ENCODE measurements around the gene UNC5C.
"Not testable (repeated sequence)": the region's sequence is repeated elsewhere in the genome, so short reads cannot be mapped to it uniquely, and the experiment has no call there.

The UNC5C gene

DNA sequence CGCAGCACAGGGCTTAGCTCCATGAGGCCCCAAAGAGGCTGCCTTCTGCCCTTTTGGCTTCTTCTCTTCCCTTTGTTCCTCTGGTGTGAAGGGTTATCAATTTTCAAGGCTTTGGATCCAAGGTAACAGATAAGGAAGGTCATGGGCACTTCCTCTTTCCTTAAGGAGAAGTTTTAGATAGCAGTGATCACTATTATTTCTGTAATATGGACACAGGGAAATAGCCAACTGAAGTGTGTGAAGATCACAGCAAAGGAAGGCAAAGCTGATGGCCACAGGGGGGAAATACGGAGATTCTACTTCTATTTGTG, 366.8 kb downstream of the UNC5C start:
- Histone ChIP-seq H3K9me3 (ENCODE audit: control insufficient read depth in 5 of 5, low read length in 5 of 5) (no peaks in the 10 kb centered on the region), H3K4me3 (ENCODE audit: low read depth in 1 of 5, low read length in 5 of 5) (no peak overlapping the region), H3K27ac (ENCODE audit: low read depth, low read length) (no peak overlapping the region), H3K4me1 (ENCODE audit: control insufficient read depth in 5 of 5, insufficient read depth in 5 of 5, low read length in 5 of 5) (no peaks in the 10 kb centered on the region), H3K36me3 (ENCODE audit: control insufficient read depth in 5 of 5, insufficient read depth in 5 of 5, low read length in 5 of 5) (peaks cover 0 to 3% (median 0%) of the 10 kb centered on the region in 5 donors), H3K9ac (ENCODE audit: low read length in 5 of 5) (no peak overlapping the region), H3K27me3 (ENCODE audit: control insufficient read depth in 5 of 5, insufficient read depth in 4 of 5, low read length in 5 of 5) (peaks cover 0 to 5% (median 0%) of the 10 kb centered on the region in 5 donors)

DNA sequence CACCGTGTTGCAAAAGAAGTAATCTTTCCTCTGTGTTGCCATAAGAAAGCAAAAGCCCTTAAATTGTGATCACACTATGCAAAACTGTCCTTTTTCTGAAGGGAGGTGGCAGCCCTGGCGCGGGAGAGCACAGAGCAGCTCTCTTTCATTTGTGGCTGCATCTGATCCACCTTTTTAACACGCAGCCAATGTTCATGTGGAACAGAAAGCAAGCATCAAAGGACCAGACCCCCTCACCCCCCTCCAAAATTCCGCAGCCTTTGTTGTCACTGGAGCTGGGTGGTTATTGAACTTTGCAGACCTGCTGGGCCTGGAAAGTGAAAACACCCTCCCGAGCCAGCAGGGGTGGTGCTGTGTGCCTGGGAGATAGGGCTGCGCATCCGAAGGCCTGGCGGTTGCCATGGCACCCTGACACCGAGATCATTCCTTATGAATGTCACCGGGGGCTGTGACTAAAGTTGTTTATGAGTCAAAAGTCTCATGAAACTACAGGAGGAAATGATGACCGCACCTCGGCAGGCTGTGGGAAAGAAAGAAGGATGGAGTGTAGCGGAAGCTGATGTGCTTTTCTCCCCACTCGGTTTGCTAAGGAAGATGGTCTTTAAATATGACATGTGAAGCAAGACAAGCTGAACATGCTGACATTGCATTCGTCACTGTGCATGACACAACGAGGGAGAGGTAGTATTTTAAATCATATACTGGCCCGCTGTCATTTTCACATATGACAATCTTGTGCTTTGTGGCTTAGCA, 367.4 kb downstream of the UNC5C start:
- Histone ChIP-seq H3K9me3 (ENCODE audit: control insufficient read depth in 5 of 5, low read length in 5 of 5) (no peaks in the 10 kb centered on the region), H3K27me3 (ENCODE audit: control insufficient read depth in 5 of 5, insufficient read depth in 4 of 5, low read length in 5 of 5) (peaks cover 0 to 5% (median 0%) of the 10 kb centered on the region in 5 donors), H3K9ac (ENCODE audit: low read length in 5 of 5) (no peak overlapping the region), H3K27ac (ENCODE audit: low read depth, low read length) (no peak overlapping the region), H3K4me3 (ENCODE audit: low read depth in 1 of 5, low read length in 5 of 5) (no peak overlapping the region), H3K36me3 (ENCODE audit: control insufficient read depth in 5 of 5, insufficient read depth in 5 of 5, low read length in 5 of 5) (peaks cover 0 to 3% (median 0%) of the 10 kb centered on the region in 5 donors), H3K4me1 (ENCODE audit: control insufficient read depth in 5 of 5, insufficient read depth in 5 of 5, low read length in 5 of 5) (no peaks in the 10 kb centered on the region)

DNA sequence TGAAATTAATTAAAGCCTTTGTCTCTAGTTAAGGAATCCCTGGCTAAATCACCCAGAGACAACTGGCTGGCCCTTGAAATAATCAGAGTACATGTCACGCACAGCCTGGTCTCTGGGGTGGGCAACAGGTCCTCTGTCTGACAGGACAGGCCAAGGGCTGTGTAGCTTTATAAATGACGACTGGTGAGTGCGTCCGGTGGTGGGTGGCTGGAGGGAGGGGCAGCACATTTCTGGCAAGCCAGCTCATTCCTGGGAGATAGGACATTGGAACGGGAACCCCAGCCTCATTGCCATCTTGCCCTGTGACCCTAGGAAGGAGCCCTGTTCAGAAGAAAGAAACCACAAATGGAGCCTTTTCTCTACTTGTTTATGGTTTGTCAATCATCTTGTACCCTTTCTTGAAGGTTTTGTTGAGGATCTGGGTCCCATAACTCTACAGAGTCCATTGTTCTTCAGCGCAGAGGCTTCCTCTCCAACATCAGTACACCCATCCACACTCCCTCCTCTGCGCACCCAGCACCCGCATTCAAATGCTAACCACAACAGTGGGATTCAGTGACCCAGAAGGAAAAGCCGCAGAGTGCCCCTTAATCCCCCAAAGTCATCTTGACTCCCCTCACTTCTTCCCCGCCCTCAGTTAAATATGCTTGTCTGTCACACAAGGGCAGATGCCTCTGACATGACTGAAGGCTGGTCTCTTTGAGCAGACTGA, 368.1 kb downstream of the UNC5C start:
- no peaks in the 10 kb centered on the region for H3K9me3 ChIP-seq (ENCODE audit: control insufficient read depth in 5 of 5, low read length in 5 of 5)
- H3K9ac ChIP-seq (ENCODE audit: low read length in 5 of 5): no peak overlapping the region
- no peaks in the 10 kb centered on the region for H3K4me1 ChIP-seq (ENCODE audit: control insufficient read depth in 5 of 5, insufficient read depth in 5 of 5, low read length in 5 of 5)
- H3K36me3 ChIP-seq (ENCODE audit: control insufficient read depth in 5 of 5, insufficient read depth in 5 of 5, low read length in 5 of 5): peaks cover 0 to 3% (median 0%) of the 10 kb centered on the region in 5 donors
- peaks cover 0 to 5% (median 0%) of the 10 kb centered on the region in 5 donors for H3K27me3 ChIP-seq (ENCODE audit: control insufficient read depth in 5 of 5, insufficient read depth in 4 of 5, low read length in 5 of 5)
- H3K27ac ChIP-seq (ENCODE audit: low read depth, low read length): no peak overlapping the region
- no peak overlapping the region for H3K4me3 ChIP-seq (ENCODE audit: low read depth in 1 of 5, low read length in 5 of 5)

GRCh38 chr4:95178938-95179337, 369.8 kb downstream of the UNC5C start:
- H3K27me3 ChIP-seq (ENCODE audit: control insufficient read depth in 5 of 5, insufficient read depth in 4 of 5, low read length in 5 of 5): peaks cover 0 to 5% (median 0%) of the 10 kb centered on the region in 5 donors
- no peak overlapping the region for H3K27ac ChIP-seq (ENCODE audit: low read depth, low read length)

DNA sequence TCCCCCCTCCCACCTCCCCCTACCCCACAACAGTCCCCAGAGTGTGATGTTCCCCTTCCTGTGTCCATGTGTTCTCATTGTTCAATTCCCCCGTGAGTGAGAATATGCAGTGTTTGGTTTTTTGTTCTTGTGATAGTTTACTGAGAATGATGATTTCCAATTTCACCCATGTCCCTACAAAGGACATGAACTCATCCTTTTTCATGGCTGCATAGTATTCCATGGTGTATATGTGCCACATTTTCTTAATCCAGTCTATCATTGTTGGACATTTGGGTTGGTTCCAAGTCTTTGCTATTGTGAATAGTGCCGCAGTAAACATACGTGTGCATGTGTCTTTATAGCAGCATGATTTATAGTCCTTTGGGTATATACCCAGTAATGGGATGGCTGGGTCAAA, 377.4 kb downstream of the UNC5C start:
- not testable (repeated sequence) for H3K4me1 ChIP-seq (ENCODE audit: control insufficient read depth in 5 of 5, insufficient read depth in 5 of 5, low read length in 5 of 5); H3K27ac ChIP-seq (ENCODE audit: low read depth, low read length); H3K4me3 ChIP-seq (ENCODE audit: low read depth in 1 of 5, low read length in 5 of 5)

More at GRCh38 chr4:95178938-95179337, 369.8 kb downstream of the UNC5C start:
- Histone ChIP-seq H3K4me1 (ENCODE audit: control insufficient read depth in 5 of 5, insufficient read depth in 5 of 5, low read length in 5 of 5) (no peaks in the 10 kb centered on the region), H3K36me3 (ENCODE audit: control insufficient read depth in 5 of 5, insufficient read depth in 5 of 5, low read length in 5 of 5) (peaks cover 0 to 3% (median 0%) of the 10 kb centered on the region in 5 donors), H3K9ac (ENCODE audit: low read length in 5 of 5) (no peak overlapping the region), H3K9me3 (ENCODE audit: control insufficient read depth in 5 of 5, low read length in 5 of 5) (no peaks in the 10 kb centered on the region), H3K4me3 (ENCODE audit: low read depth in 1 of 5, low read length in 5 of 5) (no peak overlapping the region)

DNA sequence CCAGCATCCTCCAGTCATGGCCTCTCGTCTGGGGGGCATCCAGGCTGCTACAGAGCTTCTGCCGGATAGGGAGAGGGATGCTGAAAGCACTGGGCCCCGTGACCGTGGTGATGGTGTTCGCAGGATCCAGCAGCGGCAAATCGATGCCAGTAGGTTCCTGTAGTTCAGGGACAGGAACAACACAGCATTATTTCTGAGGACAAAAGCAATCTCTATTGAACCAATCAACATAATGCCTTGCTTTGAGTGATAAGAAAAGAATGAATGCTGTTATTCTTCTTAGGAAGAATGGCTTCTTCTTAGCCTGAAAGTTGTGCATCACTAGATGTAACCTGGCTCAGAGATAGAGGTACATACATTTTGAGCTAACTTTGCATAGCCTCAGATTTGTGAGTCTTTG, 378.6 kb downstream of the UNC5C start:
- no peak overlapping the region for H3K27ac ChIP-seq (ENCODE audit: low read depth, low read length)
- no peak overlapping the region for H3K4me3 ChIP-seq (ENCODE audit: low read depth in 1 of 5, low read length in 5 of 5)
- H3K27me3 ChIP-seq (ENCODE audit: control insufficient read depth in 5 of 5, insufficient read depth in 4 of 5, low read length in 5 of 5): no peaks in the 10 kb centered on the region
- H3K4me1 ChIP-seq (ENCODE audit: control insufficient read depth in 5 of 5, insufficient read depth in 5 of 5, low read length in 5 of 5): no peaks in the 10 kb centered on the region
- no peak overlapping the region for H3K9ac ChIP-seq (ENCODE audit: low read length in 5 of 5)
- no peaks in the 10 kb centered on the region for H3K36me3 ChIP-seq (ENCODE audit: control insufficient read depth in 5 of 5, insufficient read depth in 5 of 5, low read length in 5 of 5)
- no peaks in the 10 kb centered on the region for H3K9me3 ChIP-seq (ENCODE audit: control insufficient read depth in 5 of 5, low read length in 5 of 5)

More for the DNA sequence above, 377.4 kb downstream of the UNC5C start:
- not testable (repeated sequence) for H3K9ac ChIP-seq (ENCODE audit: low read length in 5 of 5); H3K27me3 ChIP-seq (ENCODE audit: control insufficient read depth in 5 of 5, insufficient read depth in 4 of 5, low read length in 5 of 5); H3K9me3 ChIP-seq (ENCODE audit: control insufficient read depth in 5 of 5, low read length in 5 of 5); H3K36me3 ChIP-seq (ENCODE audit: control insufficient read depth in 5 of 5, insufficient read depth in 5 of 5, low read length in 5 of 5)

- H3K27ac ChIP-seq (ENCODE audit: low read depth, low read length): no peak overlapping the region
- H3K36me3 ChIP-seq (ENCODE audit: control insufficient read depth in 5 of 5, insufficient read depth in 5 of 5, low read length in 5 of 5): no peaks in the 10 kb centered on the region
- H3K4me1 ChIP-seq (ENCODE audit: control insufficient read depth in 5 of 5, insufficient read depth in 5 of 5, low read length in 5 of 5): no peaks in the 10 kb centered on the region
- H3K4me3 ChIP-seq (ENCODE audit: low read depth in 1 of 5, low read length in 5 of 5): no peak overlapping the region
- H3K9ac ChIP-seq (ENCODE audit: low read length in 5 of 5): no peak overlapping the region
- H3K9me3 ChIP-seq (ENCODE audit: control insufficient read depth in 5 of 5, low read length in 5 of 5): no peaks in the 10 kb centered on the region
- H3K27me3 ChIP-seq (ENCODE audit: control insufficient read depth in 5 of 5, insufficient read depth in 4 of 5, low read length in 5 of 5): no peaks in the 10 kb centered on the region
Observed at GRCh38 chr4:95167805-95168204, 381.0 kb downstream of the UNC5C start.

- no peak overlapping the region for H3K4me3 ChIP-seq (ENCODE audit: low read depth in 1 of 5, low read length in 5 of 5)
- no peaks in the 10 kb centered on the region for H3K27me3 ChIP-seq (ENCODE audit: control insufficient read depth in 5 of 5, insufficient read depth in 4 of 5, low read length in 5 of 5)
- no peak overlapping the region for H3K9ac ChIP-seq (ENCODE audit: low read length in 5 of 5)
- no peaks in the 10 kb centered on the region for H3K4me1 ChIP-seq (ENCODE audit: control insufficient read depth in 5 of 5, insufficient read depth in 5 of 5, low read length in 5 of 5)
- no peaks in the 10 kb centered on the region for H3K9me3 ChIP-seq (ENCODE audit: control insufficient read depth in 5 of 5, low read length in 5 of 5)
- H3K27ac ChIP-seq (ENCODE audit: low read depth, low read length): no peak overlapping the region
- H3K36me3 ChIP-seq (ENCODE audit: control insufficient read depth in 5 of 5, insufficient read depth in 5 of 5, low read length in 5 of 5): no peaks in the 10 kb centered on the region
Observed at GRCh38 chr4:95165926-95166524, 382.7 kb downstream of the UNC5C start.

DNA sequence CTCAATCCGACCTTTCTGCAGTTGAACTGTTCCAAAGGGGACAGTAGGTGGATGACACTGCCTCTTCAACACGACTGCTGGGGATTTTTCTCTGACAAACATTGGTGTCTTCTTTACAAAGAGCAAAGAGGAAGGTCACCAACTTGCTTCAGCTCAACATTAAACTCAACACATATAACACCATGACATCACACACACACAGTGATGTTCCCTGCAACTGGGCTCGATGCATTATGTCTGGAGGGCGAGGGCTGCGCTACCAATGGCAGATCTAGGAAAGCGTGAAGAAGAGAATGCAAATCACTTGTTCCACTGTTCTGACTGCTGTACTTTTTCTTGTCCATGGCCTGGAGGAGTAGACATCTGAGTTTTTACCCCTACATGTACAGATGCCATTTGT, 385.9 kb downstream of the UNC5C start:
- H3K4me3 ChIP-seq (ENCODE audit: low read depth in 1 of 5, low read length in 5 of 5): no peak overlapping the region
- peaks cover 0 to 1% (median 0%) of the 10 kb centered on the region in 5 donors for H3K4me1 ChIP-seq (ENCODE audit: control insufficient read depth in 5 of 5, insufficient read depth in 5 of 5, low read length in 5 of 5)
- H3K9ac ChIP-seq (ENCODE audit: low read length in 5 of 5): no peak overlapping the region
- H3K27me3 ChIP-seq (ENCODE audit: control insufficient read depth in 5 of 5, insufficient read depth in 4 of 5, low read length in 5 of 5): no peaks in the 10 kb centered on the region
- H3K36me3 ChIP-seq (ENCODE audit: control insufficient read depth in 5 of 5, insufficient read depth in 5 of 5, low read length in 5 of 5): no peaks in the 10 kb centered on the region
- H3K27ac ChIP-seq (ENCODE audit: low read depth, low read length): no peak overlapping the region
- no peaks in the 10 kb centered on the region for H3K9me3 ChIP-seq (ENCODE audit: control insufficient read depth in 5 of 5, low read length in 5 of 5)

DNA sequence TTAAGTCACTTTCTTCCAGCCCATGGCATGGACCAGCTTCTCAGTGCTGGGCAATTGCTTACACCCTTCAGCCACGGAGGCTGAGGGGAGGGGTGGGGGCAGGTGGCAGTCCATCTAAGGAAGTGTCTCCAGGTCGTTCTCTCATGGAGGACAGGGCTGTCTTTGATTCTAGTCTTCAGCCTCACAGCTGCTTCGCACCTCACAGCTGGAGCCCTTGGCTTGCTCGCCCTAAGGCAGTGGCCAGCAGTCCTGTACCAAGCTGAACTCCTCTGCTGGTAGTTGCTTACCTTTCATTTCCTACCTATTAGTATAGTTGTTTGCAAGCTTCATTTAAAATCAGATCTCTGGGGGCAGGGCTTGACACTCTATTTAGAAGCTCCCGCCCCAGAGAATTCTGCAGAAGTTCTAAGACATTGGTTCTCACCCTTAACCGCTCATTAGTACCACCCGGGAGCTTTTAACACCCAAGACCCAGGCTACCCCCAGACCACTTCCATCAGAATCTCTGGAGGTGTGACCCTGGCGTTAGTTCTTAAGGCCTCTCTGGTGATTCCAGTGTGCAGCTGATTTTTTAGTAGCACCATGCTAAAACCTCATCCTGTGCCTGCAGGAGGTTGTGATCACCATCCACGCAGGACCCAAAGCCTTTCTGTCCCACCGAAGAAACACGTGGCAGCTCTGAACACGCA, 386.8 kb downstream of the UNC5C start:
- Histone ChIP-seq H3K9ac (ENCODE audit: low read length in 5 of 5) (no peak overlapping the region), H3K9me3 (ENCODE audit: control insufficient read depth in 5 of 5, low read length in 5 of 5) (no peaks in the 10 kb centered on the region), H3K4me1 (ENCODE audit: control insufficient read depth in 5 of 5, insufficient read depth in 5 of 5, low read length in 5 of 5) (peaks cover 0 to 5% (median 0%) of the 10 kb centered on the region in 5 donors), H3K27ac (ENCODE audit: low read depth, low read length) (no peak overlapping the region), H3K4me3 (ENCODE audit: low read depth in 1 of 5, low read length in 5 of 5) (no peak overlapping the region), H3K27me3 (ENCODE audit: control insufficient read depth in 5 of 5, insufficient read depth in 4 of 5, low read length in 5 of 5) (no peaks in the 10 kb centered on the region), H3K36me3 (ENCODE audit: control insufficient read depth in 5 of 5, insufficient read depth in 5 of 5, low read length in 5 of 5) (no peaks in the 10 kb centered on the region)

All from subcutaneous abdominal adipose tissue (tissue), 5 donors.